Measurements from ENCODE around the gene KIAA0753.

DNA sequence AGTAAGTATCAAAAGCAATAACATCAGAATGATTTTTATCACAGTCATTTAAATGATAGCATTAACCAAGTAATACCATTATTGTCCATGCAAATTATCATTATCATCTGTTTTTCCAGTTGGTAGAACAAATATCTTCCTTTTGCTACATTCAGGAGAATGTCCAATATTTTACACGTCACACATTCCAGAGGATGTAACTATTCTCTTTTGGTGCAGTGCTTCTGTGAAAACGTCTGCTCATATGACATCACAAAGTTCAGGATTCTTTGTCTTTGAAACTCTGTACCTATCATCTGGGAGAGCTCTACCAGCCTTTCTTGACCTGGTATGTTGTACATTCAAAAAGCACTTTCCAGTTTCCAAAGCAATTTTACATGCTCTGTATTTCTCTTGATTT, 44.0 kb downstream of the KIAA0753 start:
- TF ChIP-seq EGR1 (IDR thresholded peaks at IDR 0.05; ENCODE audit: low read depth) (no peak), ZNF274 (IDR thresholded peaks at IDR 0.05; ENCODE audit: low read depth, low read length) (no peak), EZH2phosphoT487 (IDR thresholded peaks at IDR 0.05; ENCODE audit: borderline replicate concordance) (no peak)
- TF ChIP-seq, protein P1, sequence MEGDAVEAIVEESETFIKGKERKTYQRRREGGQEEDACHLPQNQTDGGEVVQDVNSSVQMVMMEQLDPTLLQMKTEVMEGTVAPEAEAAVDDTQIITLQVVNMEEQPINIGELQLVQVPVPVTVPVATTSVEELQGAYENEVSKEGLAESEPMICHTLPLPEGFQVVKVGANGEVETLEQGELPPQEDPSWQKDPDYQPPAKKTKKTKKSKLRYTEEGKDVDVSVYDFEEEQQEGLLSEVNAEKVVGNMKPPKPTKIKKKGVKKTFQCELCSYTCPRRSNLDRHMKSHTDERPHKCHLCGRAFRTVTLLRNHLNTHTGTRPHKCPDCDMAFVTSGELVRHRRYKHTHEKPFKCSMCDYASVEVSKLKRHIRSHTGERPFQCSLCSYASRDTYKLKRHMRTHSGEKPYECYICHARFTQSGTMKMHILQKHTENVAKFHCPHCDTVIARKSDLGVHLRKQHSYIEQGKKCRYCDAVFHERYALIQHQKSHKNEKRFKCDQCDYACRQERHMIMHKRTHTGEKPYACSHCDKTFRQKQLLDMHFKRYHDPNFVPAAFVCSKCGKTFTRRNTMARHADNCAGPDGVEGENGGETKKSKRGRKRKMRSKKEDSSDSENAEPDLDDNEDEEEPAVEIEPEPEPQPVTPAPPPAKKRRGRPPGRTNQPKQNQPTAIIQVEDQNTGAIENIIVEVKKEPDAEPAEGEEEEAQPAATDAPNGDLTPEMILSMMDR (IDR thresholded peaks at IDR 0.05 in 2 of 3, conservative IDR thresholded peaks at IDR 0.05 in 1 of 3; ENCODE audit: borderline replicate concordance in 1 of 3, insufficient read depth in 1 of 3, low read depth in 2 of 3, low read length in 2 of 3) = no peak
